SK-N-SH treated with all-trans-retinoic acid at 6 μM for 48 hours (cell line): ENCODE measurements around the gene NUCB1.
A peak's percentile ranks its signal among the peaks of the same experiment; 100 is the strongest.
"Not testable (repeated sequence)": the region's sequence is repeated elsewhere in the genome, so short reads cannot be mapped to it uniquely, and the experiment has no call there.

Source experiments
- ATAC-seq: fragments of 200-7000 bp; cut with Tn5 transposase; 3 replicates; pipeline ENCODE4 v1.9.1; 2020; ENCODE audit warnings: mild to moderate bottlenecking, moderate library complexity
- ARNTL ChIP-seq: fragments of 450-650 bp; formaldehyde crosslinking; IDR thresholded peaks from 2 replicates; pipeline ENCODE4 v1.5.0; 2020; ENCODE audit warnings: low read depth, mild to moderate bottlenecking, moderate library complexity, borderline replicate concordance
- BACH2 ChIP-seq: fragments of 250-450 bp; sonication (Bioruptor Pico); IDR thresholded peaks from 2 replicates; pipeline ENCODE4 v1.9.0; 2021; ENCODE audit warnings: mild to moderate bottlenecking, borderline replicate concordance
- CSDC2 ChIP-seq: fragments of 250-450 bp; sonication (Bioruptor Pico); IDR thresholded peaks from 2 replicates; pipeline ENCODE4 v1.5.0; 2020; ENCODE audit warnings: mild to moderate bottlenecking, moderate library complexity
- CSRNP3 ChIP-seq: fragments of 250-450 bp; sonication (Bioruptor Pico); IDR thresholded peaks from 2 replicates; pipeline ENCODE4 v1.5.1; 2021; ENCODE audit warnings: mild to moderate bottlenecking, moderate library complexity
- ESRRG ChIP-seq: fragments of 250-450 bp; sonication (Bioruptor Pico); IDR thresholded peaks from 2 replicates; pipeline ENCODE4 v1.6.1; 2021; ENCODE audit warnings: mild to moderate bottlenecking
- GLIS3 ChIP-seq: fragments of 250-450 bp; sonication (Bioruptor Pico); IDR thresholded peaks from 2 replicates; pipeline ENCODE4 v1.5.0; 2020; ENCODE audit warnings: mild to moderate bottlenecking, moderate library complexity
- ISL1 ChIP-seq: fragments of 250-450 bp; sonication (Bioruptor Pico); IDR thresholded peaks from 2 replicates; pipeline ENCODE4 v2.1.2; 2022; ENCODE audit warnings: mild to moderate bottlenecking, moderate library complexity
- OSR1 ChIP-seq: fragments of 250-450 bp; sonication (Bioruptor Pico); IDR thresholded peaks from 2 replicates; pipeline ENCODE4 v1.8.0; 2022; ENCODE audit warnings: moderate library complexity, mild to moderate bottlenecking, inconsistent platforms
- PATZ1 ChIP-seq: fragments of 250-450 bp; sonication (Bioruptor Pico); IDR thresholded peaks from 2 replicates; pipeline ENCODE4 v1.8.0; 2020; ENCODE audit warnings: mild to moderate bottlenecking, moderate library complexity, borderline replicate concordance
- RARB ChIP-seq: fragments of 250-450 bp; sonication (Bioruptor Pico); IDR thresholded peaks from 2 replicates; pipeline ENCODE4 v1.8.0; 2021; ENCODE audit warnings: mild to moderate bottlenecking, moderate library complexity
- SNAI2 ChIP-seq: fragments of 250-450 bp; sonication (Bioruptor Pico); IDR thresholded peaks from 2 replicates; pipeline ENCODE4 v1.5.0; 2020; ENCODE audit warnings: mild to moderate bottlenecking, moderate library complexity
- TCF4 ChIP-seq: fragments of 250-450 bp; sonication (Bioruptor Pico); IDR thresholded peaks from 2 replicates; pipeline ENCODE4 v1.8.0; 2021; ENCODE audit warnings: mild to moderate bottlenecking, moderate library complexity, borderline replicate concordance
- TOX ChIP-seq: fragments of 250-450 bp; sonication (Bioruptor Pico); IDR thresholded peaks from 2 replicates; pipeline ENCODE4 v1.8.0; 2021; ENCODE audit warnings: mild to moderate bottlenecking, moderate library complexity, borderline replicate concordance
- ZC3H10 ChIP-seq: fragments of 250-450 bp; sonication (Bioruptor Pico); IDR thresholded peaks from 2 replicates; pipeline ENCODE4 v1.5.1; 2021; ENCODE audit warnings: mild to moderate bottlenecking, moderate library complexity
- ZFP3 ChIP-seq: fragments of 250-450 bp; sonication (Bioruptor Pico); IDR thresholded peaks from 2 replicates; pipeline ENCODE4 v1.5.0; 2020; ENCODE audit warnings: mild to moderate bottlenecking, moderate library complexity
- ZNF565 ChIP-seq: fragments of 450-650 bp; formaldehyde crosslinking; conservative IDR thresholded peaks from 2 replicates; pipeline ENCODE4 v1.5.0; 2020; ENCODE audit warnings: low read depth, mild to moderate bottlenecking, moderate library complexity
- ZNF70 ChIP-seq: fragments of 450-650 bp; formaldehyde crosslinking; IDR thresholded peaks from 2 replicates; pipeline ENCODE4 v1.5.0; 2020; ENCODE audit warnings: mild to moderate bottlenecking, moderate library complexity
- TF ChIP-seq, protein P1 (sequence below): fragments of 250-450 bp; sonication (Bioruptor Pico); IDR thresholded peaks from 2 replicates; pipeline ENCODE4 v1.5.1; 2020; ENCODE audit warnings: low read depth, mild to moderate bottlenecking, moderate library complexity
- TF ChIP-seq, protein P2 (sequence below): fragments of 250-450 bp; sonication (Bioruptor Pico); IDR thresholded peaks from 2 replicates; pipeline ENCODE4 v1.5.0; 2020; ENCODE audit warnings: mild to moderate bottlenecking, moderate library complexity
- TF ChIP-seq, protein P3 (sequence below): fragments of 250-450 bp; sonication (Bioruptor Pico); IDR thresholded peaks from 2 replicates; pipeline ENCODE4 v1.8.0; 2021; ENCODE audit warnings: low read depth, mild to moderate bottlenecking, moderate library complexity, borderline replicate concordance

The NUCB1 gene

DNA sequence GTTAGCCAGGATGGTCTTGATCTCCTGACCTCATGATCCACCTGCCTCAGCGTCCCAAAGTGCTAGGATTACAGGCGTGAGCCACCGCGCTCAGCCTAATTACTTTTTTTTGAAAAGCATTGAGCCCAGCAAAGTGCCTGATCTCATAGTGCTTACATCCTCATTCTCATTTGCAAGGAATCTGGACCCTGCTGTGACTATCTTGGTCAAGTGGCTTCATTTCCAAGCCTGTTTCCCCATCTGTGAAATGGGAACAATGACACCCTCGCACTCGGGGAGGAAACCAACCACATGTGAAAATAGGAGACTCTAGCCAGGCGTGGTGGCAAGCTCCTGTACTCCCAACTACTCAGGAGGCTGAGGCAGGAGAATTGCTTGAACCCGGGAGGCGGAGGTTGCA is 30.1 kb upstream of the NUCB1 start:
- no peak for ATAC-seq
- TF ChIP-seq, protein P1, sequence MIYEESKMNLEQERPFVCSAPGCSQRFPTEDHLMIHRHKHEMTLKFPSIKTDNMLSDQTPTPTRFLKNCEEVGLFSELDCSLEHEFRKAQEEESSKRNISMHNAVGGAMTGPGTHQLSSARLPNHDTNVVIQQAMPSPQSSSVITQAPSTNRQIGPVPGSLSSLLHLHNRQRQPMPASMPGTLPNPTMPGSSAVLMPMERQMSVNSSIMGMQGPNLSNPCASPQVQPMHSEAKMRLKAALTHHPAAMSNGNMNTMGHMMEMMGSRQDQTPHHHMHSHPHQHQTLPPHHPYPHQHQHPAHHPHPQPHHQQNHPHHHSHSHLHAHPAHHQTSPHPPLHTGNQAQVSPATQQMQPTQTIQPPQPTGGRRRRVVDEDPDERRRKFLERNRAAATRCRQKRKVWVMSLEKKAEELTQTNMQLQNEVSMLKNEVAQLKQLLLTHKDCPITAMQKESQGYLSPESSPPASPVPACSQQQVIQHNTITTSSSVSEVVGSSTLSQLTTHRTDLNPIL (CRISPR knock-in tag) = no peak
- no peak for TF ChIP-seq ZFP3 (CRISPR knock-in tag)
- no peak for TF ChIP-seq GLIS3 (CRISPR knock-in tag)
- TF ChIP-seq OSR1 (CRISPR knock-in tag) = no peak
- TF ChIP-seq ARNTL = no peak
- no peak for TF ChIP-seq ZC3H10 (CRISPR knock-in tag)
- TF ChIP-seq ISL1 (CRISPR knock-in tag) = no peak
- no peak for TF ChIP-seq BACH2 (CRISPR knock-in tag)

DNA sequence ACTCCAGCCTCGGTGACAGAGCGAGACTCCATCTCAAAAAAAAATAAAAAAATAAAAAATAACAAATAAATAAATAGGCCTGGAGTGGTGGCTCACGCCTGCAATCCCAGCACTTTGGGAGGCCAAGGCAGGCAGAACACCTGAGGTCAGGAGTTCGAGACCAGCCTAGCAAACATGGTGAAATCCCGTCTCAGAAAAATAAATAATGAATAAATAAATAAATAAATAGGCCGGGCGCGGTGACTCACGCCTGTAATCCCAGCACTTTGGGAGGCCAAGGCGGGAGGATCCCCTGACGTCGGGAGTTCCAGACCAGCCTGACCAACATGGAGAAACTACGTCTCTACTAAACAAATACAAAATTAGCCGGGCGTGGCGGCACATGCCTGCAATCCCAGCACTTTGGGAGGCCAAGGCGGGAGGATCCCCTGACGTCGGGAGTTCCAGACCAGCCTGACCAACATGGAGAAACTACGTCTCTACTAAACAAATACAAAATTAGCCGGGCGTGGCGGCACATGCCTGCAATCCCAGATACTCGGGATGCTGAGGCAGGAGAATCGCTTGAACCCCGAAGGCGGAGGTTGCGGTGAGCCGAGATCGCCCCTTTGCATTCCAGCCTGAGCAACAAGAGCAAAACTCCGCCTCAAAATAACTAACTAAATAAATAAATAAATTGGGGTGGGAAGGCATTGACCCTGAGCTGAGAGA is 28.5 kb upstream of the NUCB1 start:
- ATAC-seq = not testable (repeated sequence)

GRCh38 chr19:48872182-48872883 is 27.8 kb upstream of the NUCB1 start, which contains the start of gene PPP1R15A:
TSS of gene PPP1R15A (plus strand) at chr19:48872421. CDS start at chr19:48873234, 813 bp downstream.
- peak; percentile 36 for TF ChIP-seq TOX (CRISPR knock-in tag)
- TF ChIP-seq, protein P1 (CRISPR knock-in tag) = no peak
- TF ChIP-seq ZNF565 (CRISPR knock-in tag) = no peak
- TF ChIP-seq GLIS3 (CRISPR knock-in tag) = 0 out of 2 replicates have a peak, but pooled peaks have one; percentile 12
- TF ChIP-seq, protein P2, sequence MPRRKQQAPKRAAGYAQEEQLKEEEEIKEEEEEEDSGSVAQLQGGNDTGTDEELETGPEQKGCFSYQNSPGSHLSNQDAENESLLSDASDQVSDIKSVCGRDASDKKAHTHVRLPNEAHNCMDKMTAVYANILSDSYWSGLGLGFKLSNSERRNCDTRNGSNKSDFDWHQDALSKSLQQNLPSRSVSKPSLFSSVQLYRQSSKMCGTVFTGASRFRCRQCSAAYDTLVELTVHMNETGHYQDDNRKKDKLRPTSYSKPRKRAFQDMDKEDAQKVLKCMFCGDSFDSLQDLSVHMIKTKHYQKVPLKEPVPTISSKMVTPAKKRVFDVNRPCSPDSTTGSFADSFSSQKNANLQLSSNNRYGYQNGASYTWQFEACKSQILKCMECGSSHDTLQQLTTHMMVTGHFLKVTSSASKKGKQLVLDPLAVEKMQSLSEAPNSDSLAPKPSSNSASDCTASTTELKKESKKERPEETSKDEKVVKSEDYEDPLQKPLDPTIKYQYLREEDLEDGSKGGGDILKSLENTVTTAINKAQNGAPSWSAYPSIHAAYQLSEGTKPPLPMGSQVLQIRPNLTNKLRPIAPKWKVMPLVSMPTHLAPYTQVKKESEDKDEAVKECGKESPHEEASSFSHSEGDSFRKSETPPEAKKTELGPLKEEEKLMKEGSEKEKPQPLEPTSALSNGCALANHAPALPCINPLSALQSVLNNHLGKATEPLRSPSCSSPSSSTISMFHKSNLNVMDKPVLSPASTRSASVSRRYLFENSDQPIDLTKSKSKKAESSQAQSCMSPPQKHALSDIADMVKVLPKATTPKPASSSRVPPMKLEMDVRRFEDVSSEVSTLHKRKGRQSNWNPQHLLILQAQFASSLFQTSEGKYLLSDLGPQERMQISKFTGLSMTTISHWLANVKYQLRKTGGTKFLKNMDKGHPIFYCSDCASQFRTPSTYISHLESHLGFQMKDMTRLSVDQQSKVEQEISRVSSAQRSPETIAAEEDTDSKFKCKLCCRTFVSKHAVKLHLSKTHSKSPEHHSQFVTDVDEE (CRISPR knock-in tag) = peak; percentile 39; the same call in 1 of the 2 replicates
- no peak for TF ChIP-seq BACH2 (CRISPR knock-in tag)
- no peak for TF ChIP-seq RARB (CRISPR knock-in tag)
- TF ChIP-seq TCF4 (CRISPR knock-in tag) = no peak
- ATAC-seq = peak; percentile 53

DNA sequence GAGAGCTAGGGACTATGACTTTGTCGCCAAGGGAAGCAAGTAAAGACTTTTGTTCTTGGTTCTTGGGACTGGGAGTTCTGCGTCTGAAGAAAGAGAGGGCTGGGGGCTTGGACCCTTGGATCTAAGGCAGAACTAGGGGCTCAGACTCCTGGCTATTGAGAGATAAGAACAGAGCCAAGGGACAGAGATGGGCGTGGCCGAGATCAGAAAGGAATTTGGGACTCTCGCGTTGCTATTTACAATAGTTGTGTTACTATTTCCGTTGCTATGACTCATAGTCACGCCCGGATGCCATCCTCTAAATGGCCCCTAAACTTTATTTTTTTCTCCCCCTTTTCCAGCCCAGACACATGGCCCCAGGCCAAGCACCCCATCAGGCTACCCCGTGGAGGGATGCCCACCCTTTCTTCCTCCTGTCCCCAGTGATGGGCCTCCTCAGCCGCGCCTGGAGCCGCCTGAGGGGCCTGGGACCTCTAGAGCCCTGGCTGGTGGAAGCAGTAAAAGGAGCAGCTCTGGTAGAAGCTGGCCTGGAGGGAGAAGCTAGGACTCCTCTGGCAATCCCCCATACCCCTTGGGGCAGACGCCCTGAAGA is 27.1 kb upstream of the NUCB1 start:
- peak; percentile 71 for ATAC-seq
- TF ChIP-seq ZNF70 (CRISPR knock-in tag) (no peak), ZC3H10 (CRISPR knock-in tag) (peak; percentile 76), CSDC2 (no peak), TOX (CRISPR knock-in tag) (peak; percentile 74; the same call in 1 of the 2 replicates), SNAI2 (CRISPR knock-in tag) (no peak), CSRNP3 (CRISPR knock-in tag) (peak; percentile 70; the same call in 1 of the 2 replicates), ESRRG (CRISPR knock-in tag) (0 out of 2 replicates have a peak, but pooled peaks have one; percentile 61), ZFP3 (CRISPR knock-in tag) (no peak), GLIS3 (CRISPR knock-in tag) (no peak), ARNTL (no peak), RARB (CRISPR knock-in tag) (no peak), ISL1 (CRISPR knock-in tag) (no peak), PATZ1 (CRISPR knock-in tag) (peak; percentile 51)
- TF ChIP-seq, protein P1 (CRISPR knock-in tag) = peak; percentile 10
- TF ChIP-seq, protein P3, sequence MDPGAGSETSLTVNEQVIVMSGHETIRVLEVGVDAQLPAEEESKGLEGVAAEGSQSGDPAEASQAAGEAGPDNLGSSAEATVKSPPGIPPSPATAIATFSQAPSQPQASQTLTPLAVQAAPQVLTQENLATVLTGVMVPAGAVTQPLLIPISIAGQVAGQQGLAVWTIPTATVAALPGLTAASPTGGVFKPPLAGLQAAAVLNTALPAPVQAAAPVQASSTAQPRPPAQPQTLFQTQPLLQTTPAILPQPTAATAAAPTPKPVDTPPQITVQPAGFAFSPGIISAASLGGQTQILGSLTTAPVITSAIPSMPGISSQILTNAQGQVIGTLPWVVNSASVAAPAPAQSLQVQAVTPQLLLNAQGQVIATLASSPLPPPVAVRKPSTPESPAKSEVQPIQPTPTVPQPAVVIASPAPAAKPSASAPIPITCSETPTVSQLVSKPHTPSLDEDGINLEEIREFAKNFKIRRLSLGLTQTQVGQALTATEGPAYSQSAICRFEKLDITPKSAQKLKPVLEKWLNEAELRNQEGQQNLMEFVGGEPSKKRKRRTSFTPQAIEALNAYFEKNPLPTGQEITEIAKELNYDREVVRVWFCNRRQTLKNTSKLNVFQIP (CRISPR knock-in tag) = no peak; the same call in 1 of the 2 replicates
